Urinary bladder (tissue), 4 donors: ENCODE data around the gene NUSAP1. TPM values are rescaled to one million over a fixed set of nuclear protein-coding genes. Genes with fewer than 3 reads are reported as not detected.
"Not testable (repeated sequence)": the region's sequence is repeated elsewhere in the genome, so short reads cannot be mapped to it uniquely, and the experiment has no call there.

ENCODE experiments used
- DNase-seq: peaks from one replicate; pipeline ENCODE4 v3.0.0-alpha.2; 2015; ENCODE audit errors: extremely low spot score
- H3K27ac ChIP-seq: one replicate; pipeline ENCODE4 v1.5.1; 2013; ENCODE audit warnings: low read depth, mild to moderate bottlenecking, moderate library complexity
- H3K36me3 ChIP-seq: one replicate; pipeline ENCODE4 v1.6.1; 2013; ENCODE audit warnings: mild to moderate bottlenecking, moderate library complexity; ENCODE audit not compliant: insufficient read depth
- H3K4me1 ChIP-seq: one replicate; pipeline ENCODE4 v1.6.1; 2013; ENCODE audit warnings: mild to moderate bottlenecking, moderate library complexity; ENCODE audit not compliant: insufficient read depth
- H3K4me3 ChIP-seq: one replicate; pipeline ENCODE4 v1.5.1; 2013; ENCODE audit warnings: low read depth, low read length
- WGBS: extraction: QIAGEN DNeasy Blood & Tissue Kit; methylation state at CpG from one replicate; pipeline ENCODE4 v1.1.7; 2013; 5-methylcytosine and 5-hydroxymethylcytosine counted together
- polyA plus RNA-seq: library from polyadenylated mRNA; stranded (reverse); fragments of 200-250 nt; gene quantifications from one replicate; pipeline ENCODE4 v1.2.3, GENCODE V29; 2013
- total RNA-seq: library from RNA; depleted of rRNA; stranded (reverse); fragments of >200 nt; gene quantifications from one replicate; pipeline ENCODE4 v1.2.3, GENCODE V29; 2014
- donor health status: healthy with polysubstance abuse.
- donor health status: healthy.

The NUSAP1 gene
- total and polyA plus RNA-seq, 2 donors, result 3.0 to 72.6 TPM

- 89% methylated on average over 4 of the region's 4 CpGs for WGBS
These were observed 8.8 kb downstream of the NUSAP1 start for GRCh38 chr15:41341519-41341918.

GRCh38 chr15:41347236-41347635 lies 14.6 kb downstream of the NUSAP1 start:
- no peak overlapping the region for H3K4me3 ChIP-seq
- DNase-seq, result no peak
- 94% methylated on average over 5 of the region's 5 CpGs for WGBS

More at GRCh38 chr15:41341519-41341918, 8.8 kb downstream of the NUSAP1 start:
- H3K4me3 ChIP-seq, result no peak overlapping the region
- H3K4me1 ChIP-seq, result no peaks in the 10 kb centered on the region
- H3K36me3 ChIP-seq, result no peaks in the 10 kb centered on the region
- no peak for DNase-seq
- H3K27ac ChIP-seq, result no peak overlapping the region

GRCh38 chr15:41350057-41350717 lies 17.5 kb downstream of the NUSAP1 start:
- Histone ChIP-seq H3K36me3 (no peaks in the 10 kb centered on the region), H3K27ac (no peak overlapping the region), H3K4me3 (no peak overlapping the region), H3K4me1 (no peaks in the 10 kb centered on the region)
- WGBS, result 71% methylated on average over 10 of the region's 10 CpGs
- no peak for DNase-seq

More at GRCh38 chr15:41347236-41347635, 14.6 kb downstream of the NUSAP1 start:
- Histone ChIP-seq H3K36me3 (no peaks in the 10 kb centered on the region), H3K4me1 (no peaks in the 10 kb centered on the region), H3K27ac (no peak overlapping the region)

GRCh38 chr15:41354371-41354770 lies 21.7 kb downstream of the NUSAP1 start:
- Histone ChIP-seq H3K4me3 (no peak overlapping the region), H3K27ac (no peak overlapping the region), H3K36me3 (no peaks in the 10 kb centered on the region), H3K4me1 (no peaks in the 10 kb centered on the region)
- 95% methylated on average over 10 of the region's 10 CpGs for WGBS
- no peak for DNase-seq

GRCh38 chr15:41367418-41367817 lies 34.7 kb downstream of the NUSAP1 start:
- no peak for DNase-seq
- WGBS, result 88% methylated on average over 3 of the region's 3 CpGs
- Histone ChIP-seq H3K4me1 (no peaks in the 10 kb centered on the region), H3K4me3 (no peak overlapping the region), H3K36me3 (no peaks in the 10 kb centered on the region), H3K27ac (no peak overlapping the region)

- 98% methylated on average over 4 of the region's 4 CpGs for WGBS
- Histone ChIP-seq H3K36me3 (no peaks in the 10 kb centered on the region), H3K4me1 (no peaks in the 10 kb centered on the region), H3K27ac (no peak overlapping the region), H3K4me3 (no peak overlapping the region)
- DNase-seq, result no peak
These were observed 45.3 kb downstream of the NUSAP1 start for GRCh38 chr15:41377978-41378377.

GRCh38 chr15:41383974-41384749 lies 51.5 kb downstream of the NUSAP1 start:
- H3K4me1 ChIP-seq, DNase-seq, H3K36me3 ChIP-seq, H3K4me3 ChIP-seq, H3K27ac ChIP-seq: not testable (repeated sequence)
- WGBS, result 96% methylated on average over 9 of the region's 9 CpGs

- WGBS, result 92% methylated on average over 6 of the region's 6 CpGs
- Histone ChIP-seq H3K36me3 (peaks cover 4% of the 10 kb centered on the region), H3K4me1 (no peaks in the 10 kb centered on the region), H3K27ac (no peak overlapping the region), H3K4me3 (no peak overlapping the region)
- no peak for DNase-seq
These were observed 55.0 kb downstream of the NUSAP1 start for GRCh38 chr15:41387646-41388045.

- H3K4me3 ChIP-seq, result no peak overlapping the region
- peaks cover 1% of the 10 kb centered on the region for H3K36me3 ChIP-seq
- no peak for DNase-seq
- H3K27ac ChIP-seq, result no peak overlapping the region
- WGBS, result 96% methylated on average over 2 of the region's 2 CpGs
- no peaks in the 10 kb centered on the region for H3K4me1 ChIP-seq
These were observed 60.0 kb downstream of the NUSAP1 start for GRCh38 chr15:41392659-41393058.

- no peak for DNase-seq
- 97% methylated on average over 4 of the region's 4 CpGs for WGBS
- Histone ChIP-seq H3K4me3 (no peak overlapping the region), H3K4me1 (no peaks in the 10 kb centered on the region), H3K36me3 (no peaks in the 10 kb centered on the region), H3K27ac (no peak overlapping the region)
These were observed 62.2 kb downstream of the NUSAP1 start for GRCh38 chr15:41394924-41395323.

- no peak for DNase-seq
- Histone ChIP-seq H3K36me3 (no peaks in the 10 kb centered on the region), H3K27ac (no peak overlapping the region), H3K4me1 (no peaks in the 10 kb centered on the region), H3K4me3 (no peak overlapping the region)
- 92% methylated on average over 3 of the region's 3 CpGs for WGBS
These were observed 63.4 kb downstream of the NUSAP1 start for GRCh38 chr15:41396111-41396510.

GRCh38 chr15:41401904-41402267 lies 69.2 kb downstream of the NUSAP1 start:
- no peak for DNase-seq
- 5% methylated on average over 9 of the region's 9 CpGs for WGBS

GRCh38 chr15:41407341-41407740 lies 74.7 kb downstream of the NUSAP1 start:
- no peak for DNase-seq
- 84% methylated on average over 5 of the region's 5 CpGs for WGBS

More at GRCh38 chr15:41401904-41402267, 69.2 kb downstream of the NUSAP1 start:
- no peaks in the 10 kb centered on the region for H3K36me3 ChIP-seq
- peak overlapping the region; percentile 65 for H3K4me3 ChIP-seq
- peaks cover 2% of the 10 kb centered on the region for H3K4me1 ChIP-seq
- H3K27ac ChIP-seq, result no peak overlapping the region

GRCh38 chr15:41408234-41408641 lies 75.6 kb downstream of the NUSAP1 start:
- WGBS, result 43% methylated on average over 2 of the region's 2 CpGs
- no peaks in the 10 kb centered on the region for H3K4me1 ChIP-seq
- no peaks in the 10 kb centered on the region for H3K36me3 ChIP-seq
- H3K27ac ChIP-seq, result no peak overlapping the region
- DNase-seq, result no peak
- H3K4me3 ChIP-seq, result no peak overlapping the region

More at GRCh38 chr15:41407341-41407740, 74.7 kb downstream of the NUSAP1 start:
- H3K27ac ChIP-seq, result no peak overlapping the region
- no peaks in the 10 kb centered on the region for H3K36me3 ChIP-seq
- no peaks in the 10 kb centered on the region for H3K4me1 ChIP-seq
- H3K4me3 ChIP-seq, result no peak overlapping the region
